Smooth muscle cell (in vitro differentiated cells): ENCODE results near the gene NMS. TPM values are rescaled to one million over a fixed set of nuclear protein-coding genes. Genes with fewer than 3 reads are reported as not detected.

Source experiments
- DNase-seq: peaks from one replicate; lab custom pipeline; 2025; ENCODE audit not compliant: unreplicated experiment; lab: John Stamatoyannopoulos, UW
- H2AFZ ChIP-seq: fragments of 200-600 bp; sonication (generic); 2 replicates; pipeline ENCODE4 v1.6.0; 2016; ENCODE audit warnings: antibody characterized with exemption, low read depth, mild to moderate bottlenecking
- H3F3A ChIP-seq: fragments of 200-600 bp; sonication (generic); 2 replicates; pipeline ENCODE4 v1.6.0; 2017; ENCODE audit warnings: antibody characterized with exemption, low read depth
- H3K27ac ChIP-seq: fragments of 200-600 bp; sonication (generic); 2 replicates; pipeline ENCODE4 v1.5.1; 2016; ENCODE audit warnings: low read depth, mild to moderate bottlenecking
- H3K27me3 ChIP-seq: fragments of 200-600 bp; sonication (generic); 2 replicates; pipeline ENCODE4 v1.6.1; 2016; ENCODE audit warnings: low read depth, mild to moderate bottlenecking
- H3K36me3 ChIP-seq: fragments of 200-600 bp; sonication (generic); 2 replicates; pipeline ENCODE4 v1.5.1; 2016; ENCODE audit warnings: low read depth
- H3K4me1 ChIP-seq: fragments of 200-600 bp; sonication (generic); 2 replicates; pipeline ENCODE4 v1.5.1; 2016; ENCODE audit warnings: low read depth
- H3K4me2 ChIP-seq: fragments of 200-600 bp; sonication (generic); 2 replicates; pipeline ENCODE4 v1.6.0; 2016; ENCODE audit warnings: mild to moderate bottlenecking
- H3K4me3 ChIP-seq: fragments of 200-600 bp; sonication (generic); 2 replicates; pipeline ENCODE4 v1.5.1; 2016; ENCODE audit warnings: mild to moderate bottlenecking
- H3K79me2 ChIP-seq: fragments of 200-600 bp; sonication (generic); 2 replicates; pipeline ENCODE4 v1.6.0; 2016; ENCODE audit warnings: low read depth, mild to moderate bottlenecking
- H3K9ac ChIP-seq: fragments of 200-600 bp; sonication (generic); 2 replicates; pipeline ENCODE4 v1.6.0; 2016; ENCODE audit warnings: low read depth
- H3K9me3 ChIP-seq: fragments of 200-600 bp; sonication (generic); replicated peaks from 2 replicates; pipeline ENCODE4 v1.5.1; 2016; ENCODE audit warnings: low read depth
- H4K20me1 ChIP-seq: fragments of 200-600 bp; sonication (generic); 2 replicates; pipeline ENCODE4 v1.6.0; 2016; ENCODE audit warnings: low read depth
- WGBS: methylation state at CpG from one replicate; pipeline ENCODE4 v1.1.7; 2016; ENCODE audit warnings: low lambda C conversion rate; 5-methylcytosine and 5-hydroxymethylcytosine counted together
- polyA plus RNA-seq: library from polyadenylated mRNA; unstranded; fragments of >200 nt; fragmentation: Nextera tagmentation; extraction: Ambion mirVana; gene quantifications from 2 replicates; pipeline ENCODE4 v1.2.1, GENCODE V29; 2016
- total RNA-seq: library from RNA; depleted of rRNA; stranded (reverse); fragments of >200 nt; gene quantifications from 2 replicates; pipeline ENCODE4 v1.2.3, GENCODE V29; 2014
- TF ChIP-seq, protein P1 (sequence below): fragments of 200-600 bp; sonication (generic); IDR thresholded peaks from 2 replicates; pipeline ENCODE4 v1.5.1; 2017; ENCODE audit warnings: borderline replicate concordance, mild to moderate bottlenecking, antibody characterized with exemption; ENCODE audit not compliant: insufficient read depth, poor library complexity, severe bottlenecking

NMS gene
- total and polyA plus RNA-seq, 2 experiments from 2014 or later = not detected

DNA sequence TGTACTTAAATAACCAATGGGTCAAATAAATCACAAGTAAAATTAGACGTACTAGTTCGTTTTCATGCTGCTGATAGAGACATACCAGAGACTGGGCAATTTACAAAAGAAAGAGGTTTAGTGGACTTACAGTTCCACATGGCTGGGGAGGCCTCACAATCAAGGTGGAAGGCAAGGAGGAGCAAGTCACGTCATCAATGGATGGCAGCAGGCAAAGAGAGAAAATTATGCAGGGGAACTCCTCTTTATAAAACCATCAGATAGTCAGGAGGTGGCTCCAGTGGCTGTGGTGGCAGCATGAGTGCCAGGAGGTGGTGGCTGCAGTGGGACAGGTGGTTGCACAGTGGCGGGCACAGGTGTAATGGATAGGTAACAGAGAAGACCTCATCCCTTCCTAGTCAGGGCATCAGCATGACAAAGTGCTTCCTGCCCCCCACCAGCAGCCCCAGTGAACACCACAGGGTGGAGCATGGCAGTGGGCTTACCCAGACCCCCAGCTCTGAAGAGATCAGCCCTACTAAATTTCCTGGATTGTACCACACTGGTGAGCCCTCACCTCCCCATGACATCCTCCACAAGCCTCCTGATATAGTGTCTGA is 45.9 kb upstream of the NMS start:
- no peak overlapping the region for H3K4me3 ChIP-seq
- H3K27me3 ChIP-seq = no peaks in the 10 kb centered on the region
- no peak overlapping the region for H3K9ac ChIP-seq
- no peak for DNase-seq
- no peaks in the 10 kb centered on the region for H3K4me1 ChIP-seq
- 82% methylated on average over 4 of the region's 4 CpGs for WGBS
- H3K4me2 ChIP-seq = no peak overlapping the region
- no peak overlapping the region for H3K27ac ChIP-seq
- no peaks in the 10 kb centered on the region for H3K36me3 ChIP-seq
- H2AFZ ChIP-seq = no peak overlapping the region
- no peaks in the 10 kb centered on the region for H3K79me2 ChIP-seq
- H3K9me3 ChIP-seq = no peaks in the 10 kb centered on the region
- TF ChIP-seq, protein P1, sequence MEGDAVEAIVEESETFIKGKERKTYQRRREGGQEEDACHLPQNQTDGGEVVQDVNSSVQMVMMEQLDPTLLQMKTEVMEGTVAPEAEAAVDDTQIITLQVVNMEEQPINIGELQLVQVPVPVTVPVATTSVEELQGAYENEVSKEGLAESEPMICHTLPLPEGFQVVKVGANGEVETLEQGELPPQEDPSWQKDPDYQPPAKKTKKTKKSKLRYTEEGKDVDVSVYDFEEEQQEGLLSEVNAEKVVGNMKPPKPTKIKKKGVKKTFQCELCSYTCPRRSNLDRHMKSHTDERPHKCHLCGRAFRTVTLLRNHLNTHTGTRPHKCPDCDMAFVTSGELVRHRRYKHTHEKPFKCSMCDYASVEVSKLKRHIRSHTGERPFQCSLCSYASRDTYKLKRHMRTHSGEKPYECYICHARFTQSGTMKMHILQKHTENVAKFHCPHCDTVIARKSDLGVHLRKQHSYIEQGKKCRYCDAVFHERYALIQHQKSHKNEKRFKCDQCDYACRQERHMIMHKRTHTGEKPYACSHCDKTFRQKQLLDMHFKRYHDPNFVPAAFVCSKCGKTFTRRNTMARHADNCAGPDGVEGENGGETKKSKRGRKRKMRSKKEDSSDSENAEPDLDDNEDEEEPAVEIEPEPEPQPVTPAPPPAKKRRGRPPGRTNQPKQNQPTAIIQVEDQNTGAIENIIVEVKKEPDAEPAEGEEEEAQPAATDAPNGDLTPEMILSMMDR = no peak
- no peaks in the 10 kb centered on the region for H4K20me1 ChIP-seq
- no peaks in the 10 kb centered on the region for H3F3A ChIP-seq

DNA sequence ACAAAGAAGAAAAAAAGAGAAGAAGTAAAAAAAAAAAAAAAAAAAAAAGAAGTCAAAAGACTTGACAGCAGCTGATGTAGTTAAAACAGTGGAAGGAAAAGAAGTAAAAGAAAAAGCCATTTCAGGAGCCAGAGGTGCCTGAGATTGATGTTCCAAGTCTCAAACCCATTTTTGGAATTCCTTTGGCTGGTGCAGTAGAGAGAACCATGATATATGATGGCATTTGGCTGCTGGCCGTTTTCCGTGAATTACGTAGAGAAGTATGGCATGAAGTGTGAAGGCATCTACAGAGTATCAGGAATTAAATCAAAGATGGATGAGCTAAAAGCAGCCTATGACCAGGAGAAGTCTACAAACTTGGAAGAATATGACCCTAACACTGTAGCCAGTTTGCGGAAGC is 45.2 kb upstream of the NMS start:
- no peaks in the 10 kb centered on the region for H3K27me3 ChIP-seq
- no peaks in the 10 kb centered on the region for H3K9me3 ChIP-seq
- no peaks in the 10 kb centered on the region for H3F3A ChIP-seq
- H3K4me1 ChIP-seq = no peaks in the 10 kb centered on the region
- no peak overlapping the region for H3K9ac ChIP-seq
- H2AFZ ChIP-seq = no peak overlapping the region
- H3K4me2 ChIP-seq = no peak overlapping the region
- DNase-seq = no peak
- no peaks in the 10 kb centered on the region for H3K79me2 ChIP-seq
- no peaks in the 10 kb centered on the region for H3K36me3 ChIP-seq
- H3K4me3 ChIP-seq = no peak overlapping the region
- H4K20me1 ChIP-seq = no peaks in the 10 kb centered on the region
- 95% methylated on average over 4 of the region's 4 CpGs for WGBS
- TF ChIP-seq, protein P1 = no peak
- no peak overlapping the region for H3K27ac ChIP-seq

DNA sequence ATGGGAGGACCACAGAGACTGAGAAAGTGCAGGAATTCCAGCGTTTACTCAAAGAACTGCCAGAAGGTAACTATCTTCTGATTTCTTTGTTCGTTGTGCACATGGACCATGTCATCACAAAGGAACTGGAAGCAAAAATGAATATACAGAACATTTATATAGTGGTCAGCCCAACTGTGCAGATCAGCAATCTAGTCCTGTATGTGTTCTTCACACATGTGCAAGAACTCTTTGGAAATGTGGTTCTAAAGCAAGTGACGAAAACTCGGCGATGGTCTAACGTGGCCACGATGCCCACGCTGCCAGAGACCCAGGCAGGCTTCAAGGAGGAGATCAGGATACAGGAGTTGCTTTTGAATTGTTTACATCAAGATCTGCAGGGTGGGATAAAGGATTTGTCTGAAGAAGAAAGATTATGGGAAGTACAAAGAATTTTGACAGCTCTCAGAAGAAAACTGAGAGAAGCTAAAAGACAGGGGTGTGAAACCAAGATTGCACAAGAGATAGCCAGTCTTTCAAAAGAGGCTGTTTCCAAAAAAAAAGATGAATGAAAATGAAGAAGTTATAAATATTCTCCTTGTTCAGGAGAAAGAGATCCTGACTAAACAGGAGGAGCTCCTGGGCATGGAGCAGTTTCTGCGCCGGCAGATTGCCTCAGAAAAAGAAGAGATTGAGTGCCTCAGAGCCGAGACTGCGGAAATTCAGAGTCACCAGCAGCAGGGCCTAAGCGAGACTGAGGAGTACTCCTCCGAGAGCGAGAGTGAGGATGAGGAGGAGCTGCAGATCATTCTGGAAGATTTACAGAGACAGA is 44.5 kb upstream of the NMS start:
- Histone ChIP-seq H3K9ac (no peak overlapping the region), H3K36me3 (no peaks in the 10 kb centered on the region), H2AFZ (no peak overlapping the region), H3K9me3 (no peaks in the 10 kb centered on the region), H3K79me2 (no peaks in the 10 kb centered on the region), H3K4me3 (no peak overlapping the region), H4K20me1 (no peaks in the 10 kb centered on the region), H3K27me3 (no peaks in the 10 kb centered on the region), H3K4me1 (no peaks in the 10 kb centered on the region), H3F3A (no peaks in the 10 kb centered on the region), H3K4me2 (no peak overlapping the region), H3K27ac (no peak overlapping the region)
- 93% methylated on average over 15 of the region's 15 CpGs for WGBS
- no peak for DNase-seq
- TF ChIP-seq, protein P1 = no peak
